Activated CD8-positive, alpha-beta T cell treated with anti-CD3 and anti-CD28 coated beads for 36 hours (primary cell): Measurements from ENCODE around the gene GLIS2. TPM values are rescaled to one million over a fixed set of nuclear protein-coding genes. Genes with fewer than 3 reads are reported as not detected.

Experiments
- ATAC-seq: fragments of 200-7000 bp; cut with Tn5 transposase; one replicate; pipeline ENCODE4 v1.10.0; 2021; ENCODE audit warnings: mild to moderate bottlenecking, moderate library complexity
- CTCF ChIA-PET: fragments of 350-600 bp; sonication (Branson Sonifier 250); formaldehyde crosslinking; loops from one replicate; lab custom pipeline; 2021; ENCODE audit warnings: antibody characterized with exemption; lab: Charles Lee
- POLR2A ChIA-PET: fragments of 350-600 bp; sonication (Branson Sonifier 250); formaldehyde crosslinking; loops from one replicate; lab custom pipeline; 2021; ENCODE audit warnings: antibody characterized with exemption; lab: Charles Lee
- DNase-seq: peaks from one replicate; pipeline ENCODE4 v3.0.0-alpha.2; 2020
- H3K27ac Mint-ChIP-seq: one replicate; pipeline ENCODE4 v1.8.0; 2021; ENCODE audit warnings: mild to moderate bottlenecking, mixed read lengths
- H3K27me3 Mint-ChIP-seq: one replicate; pipeline ENCODE4 v1.8.0; 2021; ENCODE audit warnings: mixed read lengths
- H3K36me3 Mint-ChIP-seq: one replicate; pipeline ENCODE4 v1.8.0; 2021; ENCODE audit warnings: low read depth, mixed read lengths
- H3K4me1 Mint-ChIP-seq: one replicate; pipeline ENCODE4 v1.8.0; 2021; ENCODE audit warnings: low read depth, mixed read lengths
- H3K4me3 Mint-ChIP-seq: one replicate; pipeline ENCODE4 v1.8.0; 2021; ENCODE audit warnings: mild to moderate bottlenecking, moderate library complexity, mixed read lengths
- H3K9me3 Mint-ChIP-seq: one replicate; pipeline ENCODE4 v1.8.0; 2021; ENCODE audit warnings: mixed read lengths
- CTCF ChIP-seq: fragments of 200-600 bp; IDR thresholded peaks from one replicate; pipeline ENCODE4 v1.8.0; 2022; ENCODE audit warnings: antibody characterized with exemption, mild to moderate bottlenecking
- intact Hi-C: fragments of 100-400 bp; cut with micrococcal nuclease; formaldehyde crosslinking; loops from one replicate; pipeline ENCODE4 v1.10.0; 2022
- total RNA-seq, 2 experiments: library from RNA; stranded (reverse); gene quantifications; one replicate each; pipeline ENCODE4 v1.2.3, GENCODE V29; 2021

GLIS2 gene
- total RNA-seq, 2 experiments from 2014 or later: 0.49 to 0.77 TPM

- ATAC-seq: no peak
- ChIA-PET POLR2A (no interaction called here), CTCF (interaction anchor here (1.0 to 2.5 kb wide), 4 partner anchors 17 to 91 kb away, joined by 3 to 10 read pairs (median 6); no protein-coding TSS in a partner anchor)
- no peaks in the 10 kb centered on the region for H3K27me3 Mint-ChIP-seq
- H3K27ac Mint-ChIP-seq: no peak overlapping the region
- no peaks in the 10 kb centered on the region for H3K9me3 Mint-ChIP-seq
- peaks cover 27% of the 10 kb centered on the region for H3K4me1 Mint-ChIP-seq
- TF ChIP-seq CTCF: no peak
- H3K4me3 Mint-ChIP-seq: no peak overlapping the region
- intact Hi-C loops: no loop called here
- peaks cover 4% of the 10 kb centered on the region for H3K36me3 Mint-ChIP-seq
- DNase-seq: no peak
These were observed 29.3 kb downstream of the GLIS2 start for GRCh38 chr16:4344983-4345835.

GRCh38 chr16:4345836-4346781, 30.2 kb downstream of the GLIS2 start:
- peaks cover 27% of the 10 kb centered on the region for H3K4me1 Mint-ChIP-seq
- no peaks in the 10 kb centered on the region for H3K9me3 Mint-ChIP-seq
- H3K36me3 Mint-ChIP-seq: peaks cover 4% of the 10 kb centered on the region
- ATAC-seq (no peak), DNase-seq (no peak)
- peak overlapping the region; percentile 27 for H3K27ac Mint-ChIP-seq
- no peaks in the 10 kb centered on the region for H3K27me3 Mint-ChIP-seq
- TF ChIP-seq CTCF: no peak
- CTCF ChIA-PET: interaction anchor here (0.8 to 2.5 kb wide), 6 partner anchors 13 to 92 kb away, joined by 3 to 10 read pairs (median 6); no protein-coding TSS in a partner anchor
- POLR2A ChIA-PET: interaction anchor here (0.8 kb wide), 2 partner anchors 20 to 113 kb away, joined by 3 read pairs; no protein-coding TSS in a partner anchor
- intact Hi-C loops: no loop called here
- no peak overlapping the region for H3K4me3 Mint-ChIP-seq

- no peak for TF ChIP-seq CTCF
- Mint-ChIP-seq H3K36me3 (peaks cover 4% of the 10 kb centered on the region), H3K4me3 (no peak overlapping the region), H3K27me3 (no peaks in the 10 kb centered on the region), H3K27ac (peak overlapping the region; percentile 5), H3K9me3 (no peaks in the 10 kb centered on the region), H3K4me1 (peaks cover 35% of the 10 kb centered on the region)
- POLR2A ChIA-PET: interaction anchor here (0.8 to 1.3 kb wide), 3 partner anchors 20 to 112 kb away, joined by 3 to 4 read pairs (median 3); no protein-coding TSS in a partner anchor
- DNase-seq (no peak), ATAC-seq (no peak)
- CTCF ChIA-PET: interaction anchor here (1.2 to 2.5 kb wide), 4 partner anchors 19 to 93 kb away, joined by 5 to 10 read pairs (median 6); no protein-coding TSS in a partner anchor
- intact Hi-C loops: no loop called here
These were observed 31.1 kb downstream of the GLIS2 start for GRCh38 chr16:4347010-4347409.

GRCh38 chr16:4347765-4348509, 32.1 kb downstream of the GLIS2 start:
- H3K4me3 Mint-ChIP-seq: no peak overlapping the region
- peaks cover 35% of the 10 kb centered on the region for H3K4me1 Mint-ChIP-seq
- TF ChIP-seq CTCF: no peak
- ATAC-seq (no peak), DNase-seq (no peak)
- no peaks in the 10 kb centered on the region for H3K9me3 Mint-ChIP-seq
- CTCF ChIA-PET: interaction anchor here (2.2 kb wide), 1 partner anchor 59 kb away, joined by 9 read pairs; no protein-coding TSS in a partner anchor
- peak overlapping the region; percentile 50 for H3K27ac Mint-ChIP-seq
- POLR2A ChIA-PET: interaction anchor here (1.3 kb wide), 1 partner anchor 94 kb away, joined by 4 read pairs; no protein-coding TSS in a partner anchor
- intact Hi-C loops: no loop called here
- no peaks in the 10 kb centered on the region for H3K27me3 Mint-ChIP-seq
- H3K36me3 Mint-ChIP-seq: peaks cover 4% of the 10 kb centered on the region
